Right atrium auricular region (tissue), 2 donors: ENCODE data around the gene SMYD3. TPM values are rescaled to one million over a fixed set of nuclear protein-coding genes. Genes with fewer than 3 reads are reported as not detected.
A peak's percentile ranks its signal among the peaks of the same experiment; 100 is the strongest.

Experiments
- DNase-seq: peaks from one replicate; pipeline ENCODE4 v3.0.0-alpha.2; 2019; ENCODE audit warnings: low spot score
- H3K27ac ChIP-seq, 2 donors: fragments of 200-600 bp; sonication (generic); 1 replicate in 1 of 2; 2 replicates in 1 of 2; pipeline ENCODE4 v1.5.1; 2016 to 2019
- H3K27me3 ChIP-seq, 2 donors: fragments of 200-600 bp; sonication (generic); one replicate each; pipeline versions ENCODE4 v1.5.1 to v1.6.0; 2017 to 2019
- H3K36me3 ChIP-seq: fragments of 200-600 bp; sonication (generic); one replicate; pipeline ENCODE4 v1.5.1; 2016
- H3K4me1 ChIP-seq, 2 donors: fragments of 200-600 bp; sonication (generic); one replicate each; pipeline versions ENCODE4 v1.5.1 to v1.6.0; 2017 to 2019
- H3K4me3 ChIP-seq, 2 donors: fragments of 200-600 bp; sonication (generic); 1 replicate in 1 of 2; 2 replicates in 1 of 2; pipeline ENCODE4 v1.5.1; 2017 to 2019; ENCODE audit warnings: mild to moderate bottlenecking in 1 of 2, moderate library complexity in 1 of 2
- H3K9me3 ChIP-seq, 2 donors: fragments of 200-600 bp; sonication (generic); one replicate each; pipeline ENCODE4 v1.5.1; 2019
- CTCF ChIP-seq, 2 donors: fragments of 200-600 bp; sonication (generic); IDR thresholded peaks; one replicate each; pipeline ENCODE4 v1.5.1; 2019; ENCODE audit warnings: antibody characterized with exemption in 2 of 2
- total RNA-seq, 2 donors: library from RNA; depleted of rRNA; stranded (reverse); fragments of >200 nt; gene quantifications; one replicate each; pipeline ENCODE4 v1.1.0, GENCODE V29; 2016

SMYD3 gene
- total RNA-seq, 2 donors from 2014 or later, result 7.9 to 8.5 TPM

DNA sequence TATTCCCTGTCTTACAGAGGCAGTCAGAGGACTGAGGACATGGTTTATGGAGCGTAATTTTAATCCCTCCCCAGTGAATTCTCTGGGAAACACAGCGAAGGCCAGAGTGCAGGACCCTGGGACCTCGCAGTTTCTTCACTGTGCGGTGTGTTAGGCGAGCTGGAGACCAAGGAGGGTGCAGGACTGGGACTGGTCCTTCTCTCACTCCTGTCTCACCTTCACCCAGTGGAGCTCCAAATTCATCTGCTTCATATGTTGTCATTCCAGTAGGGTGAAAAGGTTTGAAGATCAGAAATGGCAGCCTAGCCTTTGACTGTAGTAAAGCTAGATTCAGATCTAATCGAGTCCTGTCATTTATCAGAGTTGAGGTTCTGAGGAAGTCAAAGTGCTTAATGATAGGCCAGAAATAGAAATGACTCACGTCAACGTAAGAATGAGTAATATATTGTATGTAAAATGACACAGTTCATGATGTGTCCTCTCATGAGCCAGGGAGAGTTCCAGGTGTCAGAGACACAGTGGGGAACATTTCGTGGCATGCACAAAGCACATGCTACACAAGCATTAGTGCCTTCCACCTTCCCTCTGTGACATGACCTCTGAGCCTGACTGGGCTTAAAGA is 647.5 kb downstream of the SMYD3 start:
- no peak for TF ChIP-seq CTCF (IDR thresholded peaks at IDR 0.05)
- Histone ChIP-seq H3K4me3 (no peak overlapping the region), H3K27ac (no peak overlapping the region), H3K4me1 (peaks cover 0 to 7% of the 10 kb centered on the region in 2 donors), H3K27me3 (no peaks in the 10 kb centered on the region), H3K36me3 (no peaks in the 10 kb centered on the region), H3K9me3 (no peaks in the 10 kb centered on the region)
- no peak for DNase-seq

- Histone ChIP-seq H3K36me3 (no peaks in the 10 kb centered on the region), H3K27ac (no peak overlapping the region), H3K27me3 (no peaks in the 10 kb centered on the region), H3K4me1 (peaks cover 0 to 7% of the 10 kb centered on the region in 2 donors), H3K9me3 (no peaks in the 10 kb centered on the region), H3K4me3 (no peak overlapping the region)
- peak in 1 of 2 donors; percentile 30 for TF ChIP-seq CTCF (IDR thresholded peaks at IDR 0.05)
- DNase-seq, result no peak
Observed at GRCh38 chr1:245858722-245859492, 648.2 kb downstream of the SMYD3 start.

GRCh38 chr1:245858022-245858721 is 648.9 kb downstream of the SMYD3 start:
- Histone ChIP-seq H3K36me3 (no peaks in the 10 kb centered on the region), H3K27ac (no peak overlapping the region), H3K4me3 (no peak overlapping the region), H3K27me3 (no peaks in the 10 kb centered on the region), H3K9me3 (no peaks in the 10 kb centered on the region), H3K4me1 (peaks cover 0 to 7% of the 10 kb centered on the region in 2 donors)
- no peak for DNase-seq
- TF ChIP-seq CTCF (IDR thresholded peaks at IDR 0.05), result no peak

DNA sequence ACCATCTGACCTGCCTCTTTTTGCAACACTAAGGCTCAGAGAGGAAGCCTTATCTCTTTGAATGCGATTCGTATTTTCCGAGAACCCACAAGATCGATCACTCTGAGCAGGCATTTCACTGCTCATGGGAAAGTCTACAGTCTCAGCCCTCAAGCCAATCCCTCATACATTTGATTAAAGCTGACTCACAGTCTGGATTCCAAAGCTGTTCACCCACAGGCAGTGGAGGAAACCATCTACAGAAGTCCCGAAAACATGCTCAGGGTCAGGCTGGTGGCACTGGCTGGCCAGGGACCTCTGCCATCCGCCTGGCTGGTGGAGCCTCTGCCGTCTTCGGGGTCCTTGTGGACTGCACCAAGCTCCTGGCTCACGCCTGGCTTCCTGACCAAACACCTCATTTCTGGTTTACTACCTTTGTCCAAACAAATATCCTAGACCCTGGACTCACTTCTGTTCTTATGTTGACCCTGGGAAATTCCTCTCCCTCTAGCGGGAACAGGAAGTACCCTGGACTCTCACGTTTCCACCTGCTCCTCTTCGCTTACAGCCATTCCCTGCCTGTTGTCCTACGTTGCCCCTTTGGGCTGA is 650.0 kb downstream of the SMYD3 start:
- TF ChIP-seq CTCF (IDR thresholded peaks at IDR 0.05), result no peak
- H3K4me1 ChIP-seq, result peaks cover 0 to 7% of the 10 kb centered on the region in 2 donors
- DNase-seq, result no peak
- no peak overlapping the region for H3K4me3 ChIP-seq
- no peaks in the 10 kb centered on the region for H3K9me3 ChIP-seq
- H3K27ac ChIP-seq, result no peak overlapping the region
- H3K36me3 ChIP-seq, result no peaks in the 10 kb centered on the region
- H3K27me3 ChIP-seq, result no peaks in the 10 kb centered on the region

GRCh38 chr1:245855846-245856730 is 651.0 kb downstream of the SMYD3 start:
- no peak for TF ChIP-seq CTCF (IDR thresholded peaks at IDR 0.05)
- Histone ChIP-seq H3K27ac (no peak overlapping the region), H3K9me3 (no peaks in the 10 kb centered on the region), H3K36me3 (no peaks in the 10 kb centered on the region), H3K4me3 (no peak overlapping the region), H3K4me1 (peaks cover 0 to 7% of the 10 kb centered on the region in 2 donors), H3K27me3 (no peaks in the 10 kb centered on the region)
- no peak for DNase-seq
